Progenitor cell of endocrine pancreas (in vitro differentiated cells): ENCODE results near the gene HIGD1A. TPM values are rescaled to one million over a fixed set of nuclear protein-coding genes. Genes with fewer than 3 reads are reported as not detected.
"Not testable (repeated sequence)": the region's sequence is repeated elsewhere in the genome, so short reads cannot be mapped to it uniquely, and the experiment has no call there.

Experiments used
- DNase-seq: peaks from one replicate; pipeline ENCODE4 v3.0.0; 2021; ENCODE audit warnings: low spot score; ENCODE audit not compliant: unreplicated experiment
- H3K27ac Mint-ChIP-seq: 2 replicates; pipeline ENCODE4 v1.8.0; 2021; ENCODE audit warnings: mild to moderate bottlenecking, moderate library complexity, mixed read lengths
- H3K27me3 Mint-ChIP-seq: 2 replicates; pipeline ENCODE4 v1.8.0; 2021; ENCODE audit warnings: mixed read lengths
- H3K36me3 Mint-ChIP-seq: 2 replicates; pipeline ENCODE4 v1.8.0; 2022; ENCODE audit warnings: mixed read lengths; ENCODE audit not compliant: insufficient read depth
- H3K4me1 Mint-ChIP-seq: 2 replicates; pipeline ENCODE4 v1.8.0; 2021; ENCODE audit warnings: low read depth, mixed read lengths
- H3K4me3 Mint-ChIP-seq: 2 replicates; pipeline ENCODE4 v1.8.0; 2021; ENCODE audit warnings: low read depth, mild to moderate bottlenecking, moderate library complexity, mixed read lengths
- H3K9me3 Mint-ChIP-seq: 2 replicates; pipeline ENCODE4 v1.8.0; 2021; ENCODE audit warnings: low read depth, mixed read lengths
- total RNA-seq: library from RNA; stranded (reverse); gene quantifications from 2 replicates; pipeline ENCODE4 v1.2.1, GENCODE V29; 2021
- TF ChIP-seq, protein P1 (sequence below): fragments of 200-600 bp; sonication (generic); IDR thresholded peaks from one replicate; pipeline ENCODE4 v1.5.0; 2021; ENCODE audit warnings: antibody characterized with exemption, mild to moderate bottlenecking; ENCODE audit not compliant: unreplicated experiment

HIGD1A gene
- total RNA-seq, 1 donor from 2014 or later, result 92.3 TPM

DNA sequence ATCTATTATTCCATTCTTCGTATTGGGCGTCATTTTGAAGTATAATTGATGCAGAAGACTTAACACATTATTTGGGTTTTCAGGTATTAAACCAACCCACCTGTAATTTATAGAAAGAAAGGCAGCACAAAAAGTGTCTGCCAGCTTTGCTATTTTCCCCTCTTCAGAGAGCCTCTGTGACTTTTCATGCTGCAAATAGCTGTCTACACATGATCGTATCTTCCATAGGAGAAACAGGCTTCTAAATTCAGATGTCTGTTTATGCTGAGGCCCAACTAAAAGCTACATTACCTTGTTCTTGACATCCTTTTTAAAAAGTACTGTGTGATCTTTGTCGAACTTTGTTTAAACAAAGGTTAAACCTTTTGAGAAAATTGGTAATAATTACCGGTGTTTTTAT, 10.0 kb upstream of the HIGD1A start:
- no peak for DNase-seq
- H3K4me3 Mint-ChIP-seq, result no peak overlapping the region
- TF ChIP-seq, protein P1, sequence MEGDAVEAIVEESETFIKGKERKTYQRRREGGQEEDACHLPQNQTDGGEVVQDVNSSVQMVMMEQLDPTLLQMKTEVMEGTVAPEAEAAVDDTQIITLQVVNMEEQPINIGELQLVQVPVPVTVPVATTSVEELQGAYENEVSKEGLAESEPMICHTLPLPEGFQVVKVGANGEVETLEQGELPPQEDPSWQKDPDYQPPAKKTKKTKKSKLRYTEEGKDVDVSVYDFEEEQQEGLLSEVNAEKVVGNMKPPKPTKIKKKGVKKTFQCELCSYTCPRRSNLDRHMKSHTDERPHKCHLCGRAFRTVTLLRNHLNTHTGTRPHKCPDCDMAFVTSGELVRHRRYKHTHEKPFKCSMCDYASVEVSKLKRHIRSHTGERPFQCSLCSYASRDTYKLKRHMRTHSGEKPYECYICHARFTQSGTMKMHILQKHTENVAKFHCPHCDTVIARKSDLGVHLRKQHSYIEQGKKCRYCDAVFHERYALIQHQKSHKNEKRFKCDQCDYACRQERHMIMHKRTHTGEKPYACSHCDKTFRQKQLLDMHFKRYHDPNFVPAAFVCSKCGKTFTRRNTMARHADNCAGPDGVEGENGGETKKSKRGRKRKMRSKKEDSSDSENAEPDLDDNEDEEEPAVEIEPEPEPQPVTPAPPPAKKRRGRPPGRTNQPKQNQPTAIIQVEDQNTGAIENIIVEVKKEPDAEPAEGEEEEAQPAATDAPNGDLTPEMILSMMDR, result no peak
- H3K4me1 Mint-ChIP-seq, result peaks cover 29% of the 10 kb centered on the region
- H3K9me3 Mint-ChIP-seq, result no peaks in the 10 kb centered on the region
- H3K36me3 Mint-ChIP-seq, result no peaks in the 10 kb centered on the region
- no peaks in the 10 kb centered on the region for H3K27me3 Mint-ChIP-seq
- H3K27ac Mint-ChIP-seq, result no peak overlapping the region

- Mint-ChIP-seq H3K4me1 (peaks cover 29% of the 10 kb centered on the region), H3K27ac (peak overlapping the region; percentile 94)
- not testable (repeated sequence) for H3K4me3 Mint-ChIP-seq, DNase-seq, H3K36me3 Mint-ChIP-seq, H3K9me3 Mint-ChIP-seq, H3K27me3 Mint-ChIP-seq
These were observed 7.0 kb upstream of the HIGD1A start for GRCh38 chr3:42811118-42811883.

DNA sequence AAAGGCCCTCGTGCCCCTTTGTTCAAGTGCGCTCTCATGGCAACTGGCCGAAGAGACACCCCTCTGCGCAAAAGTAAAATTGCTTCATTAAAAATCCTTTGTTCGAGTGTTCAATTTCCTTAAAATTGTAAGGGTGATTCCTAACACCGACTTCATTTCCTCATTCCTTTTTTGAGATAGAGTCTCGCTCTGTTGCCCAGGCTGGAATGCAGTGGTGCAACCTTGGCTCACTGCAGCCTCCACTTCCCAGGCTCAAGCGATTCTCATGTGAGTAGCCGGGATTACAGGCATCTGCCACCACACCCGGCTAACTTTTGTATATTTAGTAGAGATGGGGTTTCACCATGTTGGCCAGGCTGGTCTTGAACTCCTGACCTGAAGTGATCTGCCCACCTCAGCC, 6.4 kb upstream of the HIGD1A start:
- H3K27ac Mint-ChIP-seq, result peak overlapping the region; percentile 94
- not testable (repeated sequence) for H3K27me3 Mint-ChIP-seq, H3K4me3 Mint-ChIP-seq

GRCh38 chr3:42809202-42809601, 4.9 kb upstream of the HIGD1A start, which contains the start of gene ACKR2:
Gene ACKR2 (plus strand): TSS chr3:42809445. CDS start chr3:42864503, 55,058 bp downstream.
- Mint-ChIP-seq H3K27ac (peak within 1 kb of the TSS; percentile 11), H3K4me1 (peaks cover 37% of the 10 kb centered on the region), H3K36me3 (no peaks in the 10 kb centered on the region), H3K27me3 (no peaks in the 10 kb centered on the region), H3K9me3 (no peaks in the 10 kb centered on the region), H3K4me3 (no peak within 1 kb of the TSS)
- no peak for DNase-seq
- TF ChIP-seq, protein P1, result no peak

More for the DNA sequence above, 6.4 kb upstream of the HIGD1A start:
- not testable (repeated sequence) for DNase-seq, H3K36me3 Mint-ChIP-seq, H3K9me3 Mint-ChIP-seq
- H3K4me1 Mint-ChIP-seq, result peaks cover 32% of the 10 kb centered on the region

- DNase-seq, result no peak
- TF ChIP-seq, protein P1, result no peak
- H3K4me1 Mint-ChIP-seq, result peaks cover 41% of the 10 kb centered on the region
- no peak overlapping the region for H3K27ac Mint-ChIP-seq
- H3K36me3 Mint-ChIP-seq, result no peaks in the 10 kb centered on the region
- H3K9me3 Mint-ChIP-seq, result no peaks in the 10 kb centered on the region
- H3K4me3 Mint-ChIP-seq, result no peak overlapping the region
- H3K27me3 Mint-ChIP-seq, result no peaks in the 10 kb centered on the region
These were observed 3.6 kb upstream of the HIGD1A start for GRCh38 chr3:42807929-42808328.

DNA sequence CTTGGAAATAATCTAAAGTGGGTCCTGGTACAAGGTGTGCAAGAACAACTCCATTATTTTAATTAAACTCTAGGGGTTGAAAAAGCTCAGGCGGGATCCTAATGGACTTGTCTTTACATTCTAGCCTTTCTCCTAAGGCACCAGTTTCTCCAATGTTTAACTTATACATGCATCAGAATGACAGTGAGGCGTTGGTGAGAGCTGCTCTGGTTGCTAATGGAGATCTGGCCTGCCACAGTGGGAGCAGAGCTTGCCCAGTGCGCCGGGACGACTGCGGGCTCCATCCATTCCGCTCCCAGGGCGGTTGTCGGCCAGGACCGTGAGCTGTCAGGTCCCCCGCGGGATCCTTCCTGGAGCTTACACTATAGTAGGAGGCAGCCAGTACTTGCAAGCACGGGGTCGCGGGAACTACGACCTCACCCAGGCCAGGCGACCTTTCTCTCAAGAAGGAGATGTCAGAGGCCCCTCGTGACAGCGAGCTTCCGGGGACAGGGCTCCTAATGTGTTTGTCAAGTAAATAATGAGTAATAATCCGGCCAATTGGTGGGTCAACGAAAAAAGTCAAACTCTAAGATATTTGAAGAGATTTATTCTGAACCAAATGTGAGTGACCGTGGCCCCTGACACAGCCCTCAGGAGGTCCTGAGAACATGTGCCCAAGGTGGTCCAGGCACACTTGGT, 991 bp upstream of the HIGD1A start:
- Mint-ChIP-seq H3K36me3 (peaks cover 4% of the 10 kb centered on the region), H3K9me3 (no peaks in the 10 kb centered on the region), H3K4me1 (peaks cover 39% of the 10 kb centered on the region), H3K27ac (peak overlapping the region; percentile 99), H3K27me3 (no peaks in the 10 kb centered on the region), H3K4me3 (peak overlapping the region; percentile 95)
- TF ChIP-seq, protein P1, result no peak
- peak; percentile 17 for DNase-seq
